Hepatocyte (in vitro differentiated cells): ENCODE measurements around the gene HHIPL2.

Experiments
- EZH2 ChIP-seq: fragments of 200-600 bp; sonication (generic); IDR thresholded peaks from 2 replicates; pipeline ENCODE4 v1.6.1; 2016; ENCODE audit warnings: antibody characterized with exemption, mild to moderate bottlenecking, borderline replicate concordance
- TF ChIP-seq, protein P1 (sequence below): fragments of 200-600 bp; sonication (generic); IDR thresholded peaks from 2 replicates; pipeline ENCODE4 v1.5.1; 2016; ENCODE audit warnings: antibody characterized with exemption, mild to moderate bottlenecking; ENCODE audit not compliant: poor library complexity

DNA sequence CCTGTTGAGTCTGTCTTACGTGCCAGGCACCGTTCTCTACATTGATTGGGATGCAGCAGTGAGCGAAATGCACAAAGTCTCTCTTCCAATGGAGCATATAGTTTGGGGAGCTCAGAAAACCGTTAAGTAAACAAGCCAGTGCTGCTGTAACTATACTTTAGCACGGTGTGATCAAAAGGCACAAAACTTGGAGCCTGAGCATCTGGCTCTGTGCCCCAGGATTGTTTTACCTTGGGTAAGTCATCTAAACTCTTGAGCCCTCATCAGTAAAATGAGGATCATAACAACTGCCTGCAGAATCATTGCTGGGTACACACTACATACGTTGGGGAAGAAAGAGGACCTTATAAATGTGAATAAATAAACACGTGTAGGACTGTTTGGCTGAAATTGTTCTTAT, 1.8 kb downstream of the HHIPL2 start:
- TF ChIP-seq, protein P1, sequence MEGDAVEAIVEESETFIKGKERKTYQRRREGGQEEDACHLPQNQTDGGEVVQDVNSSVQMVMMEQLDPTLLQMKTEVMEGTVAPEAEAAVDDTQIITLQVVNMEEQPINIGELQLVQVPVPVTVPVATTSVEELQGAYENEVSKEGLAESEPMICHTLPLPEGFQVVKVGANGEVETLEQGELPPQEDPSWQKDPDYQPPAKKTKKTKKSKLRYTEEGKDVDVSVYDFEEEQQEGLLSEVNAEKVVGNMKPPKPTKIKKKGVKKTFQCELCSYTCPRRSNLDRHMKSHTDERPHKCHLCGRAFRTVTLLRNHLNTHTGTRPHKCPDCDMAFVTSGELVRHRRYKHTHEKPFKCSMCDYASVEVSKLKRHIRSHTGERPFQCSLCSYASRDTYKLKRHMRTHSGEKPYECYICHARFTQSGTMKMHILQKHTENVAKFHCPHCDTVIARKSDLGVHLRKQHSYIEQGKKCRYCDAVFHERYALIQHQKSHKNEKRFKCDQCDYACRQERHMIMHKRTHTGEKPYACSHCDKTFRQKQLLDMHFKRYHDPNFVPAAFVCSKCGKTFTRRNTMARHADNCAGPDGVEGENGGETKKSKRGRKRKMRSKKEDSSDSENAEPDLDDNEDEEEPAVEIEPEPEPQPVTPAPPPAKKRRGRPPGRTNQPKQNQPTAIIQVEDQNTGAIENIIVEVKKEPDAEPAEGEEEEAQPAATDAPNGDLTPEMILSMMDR, result no peak
- no peak for TF ChIP-seq EZH2
